MG63 (cell line): ENCODE data around the gene SAP30. TPM values are rescaled to one million over a fixed set of nuclear protein-coding genes. Genes with fewer than 3 reads are reported as not detected.

Experiments used
- DNase-seq: peaks from one replicate; pipeline ENCODE4 v3.0.0-alpha.2; 2020
- H3K27me3 ChIP-seq: fragments of 250-450 bp; sonication (Bioruptor Pico); 2 replicates; pipeline ENCODE4 v1.5.1; 2020; ENCODE audit warnings: mild to moderate bottlenecking, moderate library complexity
- H3K36me3 ChIP-seq: fragments of 250-450 bp; sonication (Bioruptor Pico); 2 replicates; pipeline ENCODE4 v1.5.1; 2020; ENCODE audit warnings: mild to moderate bottlenecking, moderate library complexity
- H3K4me3 ChIP-seq: fragments of 250-450 bp; sonication (Bioruptor Pico); 2 replicates; pipeline ENCODE4 v1.5.1; 2020; ENCODE audit warnings: mild to moderate bottlenecking, moderate library complexity
- H3K9me3 ChIP-seq: fragments of 250-450 bp; sonication (Bioruptor Pico); 2 replicates; pipeline ENCODE4 v1.5.1; 2020; ENCODE audit warnings: mild to moderate bottlenecking, moderate library complexity
- total RNA-seq: library from RNA; depleted of rRNA; stranded (reverse); fragments of >200 nt; shearing (Covaris generic); gene quantifications from 2 replicates; pipeline ENCODE4 v1.2.3, GENCODE V29; 2014; ENCODE audit warnings: low replicate concordance; rRNA removed

Gene SAP30
- 47.2 and 62.0 TPM in 2 replicates for total RNA-seq

DNA sequence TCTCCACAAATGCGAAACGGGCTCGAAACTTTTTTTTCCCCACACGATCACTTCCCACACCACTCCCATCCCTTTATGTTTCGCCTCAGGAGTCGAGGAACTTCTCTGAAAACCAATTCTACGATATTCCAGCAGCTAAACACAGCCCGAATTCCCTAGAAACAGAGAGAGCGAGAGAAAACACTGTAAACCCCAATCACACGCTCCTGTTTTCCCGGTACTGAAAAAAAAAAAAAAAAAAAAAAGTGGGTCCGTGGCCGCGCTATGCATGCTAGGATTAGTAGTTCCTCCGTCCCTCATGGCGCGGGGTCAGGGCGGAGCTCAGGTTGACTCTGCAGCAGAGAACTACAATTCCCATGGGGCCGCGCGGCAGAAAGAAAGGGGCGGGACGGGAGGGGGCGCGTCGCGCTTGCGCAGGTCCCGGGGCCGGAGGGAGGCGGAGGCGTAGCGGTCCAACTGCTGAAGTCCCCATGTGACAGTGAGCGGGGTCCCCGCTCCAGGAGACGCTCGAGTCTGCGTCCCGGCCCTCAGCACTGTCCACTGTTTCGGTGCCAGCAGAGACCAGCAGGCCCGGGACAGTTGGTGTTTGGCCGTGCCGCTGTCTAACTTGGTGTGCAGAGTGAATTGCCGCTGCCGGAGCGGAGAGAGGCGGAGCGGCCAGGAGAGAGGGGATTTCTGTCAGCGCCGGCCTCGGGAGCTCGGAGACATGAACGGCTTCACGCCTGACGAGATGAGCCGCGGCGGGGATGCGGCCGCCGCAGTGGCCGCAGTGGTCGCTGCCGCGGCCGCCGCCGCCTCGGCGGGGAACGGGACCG, at the start of gene SAP30:
TSS of gene SAP30 (plus strand) at position 478 of the 815 bp plus-strand sequence. CDS start at position 707, 229 bp downstream.
- peak; percentile 98 for DNase-seq
- Histone ChIP-seq H3K36me3 (peaks cover 15% of the 10 kb centered on the region), H3K9me3 (no peaks in the 10 kb centered on the region), H3K27me3 (no peaks in the 10 kb centered on the region), H3K4me3 (peak within 1 kb of the TSS; percentile 89)

GRCh38 chr4:173325007-173325736, 45.6 kb upstream of the SAP30 start:
- no peak for DNase-seq
- H3K4me3 ChIP-seq, result no peak overlapping the region
- no peaks in the 10 kb centered on the region for H3K27me3 ChIP-seq
- no peaks in the 10 kb centered on the region for H3K9me3 ChIP-seq
- H3K36me3 ChIP-seq, result peaks cover 40% of the 10 kb centered on the region

DNA sequence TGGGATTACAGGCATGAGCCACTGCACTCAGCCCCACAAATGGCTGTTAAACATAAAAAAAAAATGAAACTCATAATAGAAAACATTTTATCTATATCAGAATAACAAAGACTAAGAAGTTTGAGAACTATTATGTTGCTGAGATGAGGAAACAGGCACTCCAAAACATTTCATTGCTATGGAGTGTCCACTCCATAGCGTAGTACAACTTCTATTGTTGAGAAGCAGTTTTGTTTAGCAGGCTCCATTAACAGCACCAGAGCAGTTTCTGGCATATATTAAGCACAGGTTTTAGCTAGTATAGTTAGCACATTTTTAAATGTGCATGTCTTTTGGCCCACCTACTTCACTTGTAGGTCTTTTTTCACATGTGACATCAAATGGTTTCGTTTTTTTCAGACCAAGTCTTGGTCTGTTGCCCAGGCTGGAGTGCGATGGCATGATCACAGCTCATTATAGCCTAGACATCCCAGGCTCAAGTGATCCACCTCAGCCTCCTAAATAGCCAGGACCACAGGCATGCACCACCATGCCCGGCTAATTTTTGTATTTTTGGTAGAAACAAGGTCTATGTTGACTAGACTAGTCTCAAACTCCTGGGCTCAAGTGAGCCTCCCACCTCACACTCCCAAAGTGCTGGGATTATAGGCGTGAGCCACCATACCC, 42.4 kb upstream of the SAP30 start:
- no peaks in the 10 kb centered on the region for H3K9me3 ChIP-seq
- peak; percentile 9 for DNase-seq
- H3K27me3 ChIP-seq, result no peaks in the 10 kb centered on the region
- H3K4me3 ChIP-seq, result no peak overlapping the region
- H3K36me3 ChIP-seq, result peaks cover 68% of the 10 kb centered on the region

DNA sequence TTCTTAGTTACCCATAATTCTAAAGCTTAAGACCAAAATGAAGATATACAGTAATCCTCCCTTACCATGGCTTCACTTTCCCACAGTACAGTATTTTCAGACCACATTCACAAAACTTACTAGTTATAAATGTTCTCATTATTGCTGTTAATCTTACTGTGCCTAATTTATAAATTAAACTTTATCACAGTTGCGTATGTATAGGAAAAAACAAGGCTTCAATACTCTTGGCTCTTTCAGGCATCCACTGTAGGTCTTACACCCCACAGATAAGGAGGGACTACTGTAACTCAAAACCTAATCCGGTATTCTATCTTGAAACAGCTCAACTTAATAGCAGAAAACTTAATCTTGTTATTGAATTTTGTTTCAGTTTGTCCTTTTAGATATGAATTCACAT, 40.2 kb upstream of the SAP30 start:
- H3K9me3 ChIP-seq, result no peaks in the 10 kb centered on the region
- no peaks in the 10 kb centered on the region for H3K27me3 ChIP-seq
- DNase-seq, result no peak
- H3K4me3 ChIP-seq, result no peak overlapping the region
- peaks cover 70% of the 10 kb centered on the region for H3K36me3 ChIP-seq

GRCh38 chr4:173332021-173332487, 38.7 kb upstream of the SAP30 start:
- Histone ChIP-seq H3K36me3 (peaks cover 59% of the 10 kb centered on the region), H3K4me3 (peak overlapping the region; percentile 97), H3K27me3 (no peaks in the 10 kb centered on the region), H3K9me3 (no peaks in the 10 kb centered on the region)
- DNase-seq, result peak; percentile 9

- peaks cover 55% of the 10 kb centered on the region for H3K36me3 ChIP-seq
- no peak for DNase-seq
- peak overlapping the region; percentile 97 for H3K4me3 ChIP-seq
- H3K9me3 ChIP-seq, result no peaks in the 10 kb centered on the region
- no peaks in the 10 kb centered on the region for H3K27me3 ChIP-seq
Measured at GRCh38 chr4:173332963-173333657, 37.6 kb upstream of the SAP30 start.

DNA sequence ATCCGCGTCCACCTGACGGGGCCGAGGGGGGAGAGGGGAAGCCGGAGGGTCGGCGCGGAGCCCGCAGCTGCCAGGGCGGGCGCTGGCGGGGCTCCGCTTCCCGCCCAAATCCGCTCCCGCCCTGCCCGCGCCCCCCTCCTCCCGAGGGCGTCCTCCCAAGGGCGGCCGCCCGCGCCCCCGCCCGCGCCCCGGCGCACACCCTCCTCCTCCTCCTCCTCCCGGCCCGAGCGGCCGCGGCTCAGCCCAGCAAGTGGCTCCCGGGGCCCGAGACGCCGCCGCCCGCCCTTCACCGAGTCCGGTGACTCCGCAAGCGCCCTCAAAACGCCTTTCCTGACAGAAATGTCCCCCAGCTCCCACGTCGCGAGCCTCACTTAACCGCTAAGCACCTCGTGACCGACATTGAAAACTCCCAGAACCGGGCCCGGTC, 37.1 kb upstream of the SAP30 start:
- Histone ChIP-seq H3K27me3 (no peaks in the 10 kb centered on the region), H3K9me3 (no peaks in the 10 kb centered on the region)
- DNase-seq, result peak; percentile 73

DNA sequence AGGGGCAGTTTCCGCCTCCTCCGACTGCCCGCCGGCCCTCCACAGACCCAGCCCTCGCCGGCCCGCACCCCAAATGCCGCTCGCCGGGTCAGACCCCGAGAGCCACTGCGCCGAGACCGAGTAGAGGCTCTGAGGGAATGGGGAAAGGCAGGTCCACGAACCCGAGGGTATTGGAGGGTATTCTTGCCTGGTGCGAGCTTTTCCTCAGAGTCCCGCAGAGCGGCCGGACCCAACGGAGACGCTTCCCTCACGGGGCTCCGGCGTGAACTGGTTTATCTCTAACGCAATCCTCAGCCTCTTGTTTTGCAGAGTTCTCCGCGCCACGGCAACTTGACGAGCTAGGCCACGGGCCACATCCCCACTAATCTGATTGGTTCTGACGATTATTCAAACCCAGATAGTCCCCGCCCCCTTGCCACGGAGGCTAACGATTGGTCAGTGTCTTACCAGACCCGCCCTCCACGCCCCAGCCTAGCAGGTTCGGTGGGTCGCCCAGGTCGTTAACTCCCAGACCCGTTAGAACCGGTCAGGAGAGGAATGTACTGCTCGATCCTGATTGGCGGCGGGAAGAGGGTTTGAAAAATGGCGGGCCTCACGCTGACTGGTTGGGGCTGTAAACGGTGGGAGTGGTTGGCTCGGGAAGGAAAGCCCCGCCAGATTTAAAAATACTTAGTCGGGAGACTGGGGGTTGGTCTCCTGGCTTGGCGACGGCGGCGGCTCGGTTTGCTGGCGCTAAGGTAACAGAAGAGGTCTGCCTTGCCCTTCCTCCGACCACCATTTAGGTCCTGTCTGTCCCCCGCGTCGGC, 36.5 kb upstream of the SAP30 start, which contains the start of gene HMGB2:
TSS of gene HMGB2 (minus strand) at position 274 of the 806 bp plus-strand sequence. CDS start 709 bp downstream, outside the sequence.
- no peaks in the 10 kb centered on the region for H3K9me3 ChIP-seq
- no peaks in the 10 kb centered on the region for H3K27me3 ChIP-seq
- DNase-seq, result peak; percentile 100
- peak within 1 kb of the TSS; percentile 97 for H3K4me3 ChIP-seq
- H3K36me3 ChIP-seq, result peaks cover 44% of the 10 kb centered on the region

More for the DNA sequence above, 37.1 kb upstream of the SAP30 start:
- peaks cover 50% of the 10 kb centered on the region for H3K36me3 ChIP-seq
- peak overlapping the region; percentile 97 for H3K4me3 ChIP-seq

GRCh38 chr4:173334891-173335752, 35.6 kb upstream of the SAP30 start:
- Histone ChIP-seq H3K4me3 (peak overlapping the region; percentile 97), H3K36me3 (peaks cover 36% of the 10 kb centered on the region), H3K27me3 (no peaks in the 10 kb centered on the region), H3K9me3 (no peaks in the 10 kb centered on the region)
- peak; percentile 89 for DNase-seq

- Histone ChIP-seq H3K4me3 (no peak overlapping the region), H3K9me3 (no peaks in the 10 kb centered on the region), H3K36me3 (peaks cover 14% of the 10 kb centered on the region), H3K27me3 (no peaks in the 10 kb centered on the region)
- DNase-seq, result no peak
Measured at GRCh38 chr4:173337463-173337862, 33.3 kb upstream of the SAP30 start.

DNA sequence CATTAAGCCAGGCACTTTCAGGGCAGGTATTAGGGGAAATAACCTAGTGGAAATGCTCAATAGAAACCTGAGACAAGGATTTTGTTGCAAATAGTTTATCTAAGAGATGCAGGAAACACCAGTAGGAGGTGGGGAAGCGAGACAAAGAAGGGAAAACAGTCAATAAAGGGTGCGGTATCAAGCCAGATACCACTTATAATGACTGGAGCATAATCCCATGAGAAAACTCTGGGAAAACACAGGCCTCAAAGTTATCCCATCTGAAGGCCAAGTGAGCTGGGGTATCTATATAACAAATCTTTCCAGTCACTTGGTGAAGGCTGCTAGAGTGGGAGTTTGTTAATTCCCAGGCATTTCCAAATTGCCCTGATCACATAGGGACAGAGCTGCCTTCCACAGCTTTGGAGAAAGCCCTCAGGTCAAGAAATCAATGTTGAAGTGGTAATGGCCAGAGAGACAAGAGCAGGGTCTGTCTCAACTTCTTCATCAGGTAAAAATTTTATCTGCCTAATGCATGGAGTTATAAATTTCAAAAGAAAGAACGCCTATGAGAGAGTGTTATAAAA, 26.8 kb upstream of the SAP30 start:
- H3K9me3 ChIP-seq, result peaks cover 6% of the 10 kb centered on the region
- no peak overlapping the region for H3K4me3 ChIP-seq
- H3K27me3 ChIP-seq, result no peaks in the 10 kb centered on the region
- no peak for DNase-seq
- H3K36me3 ChIP-seq, result no peaks in the 10 kb centered on the region

GRCh38 chr4:173345648-173346047, 25.1 kb upstream of the SAP30 start:
- Histone ChIP-seq H3K9me3 (peaks cover 9% of the 10 kb centered on the region), H3K27me3 (no peaks in the 10 kb centered on the region), H3K4me3 (peak overlapping the region; percentile 10), H3K36me3 (no peaks in the 10 kb centered on the region)
- no peak for DNase-seq

GRCh38 chr4:173346074-173346473, 24.7 kb upstream of the SAP30 start:
- Histone ChIP-seq H3K36me3 (no peaks in the 10 kb centered on the region), H3K9me3 (peaks cover 9% of the 10 kb centered on the region), H3K4me3 (peak overlapping the region; percentile 10), H3K27me3 (no peaks in the 10 kb centered on the region)
- DNase-seq, result peak; percentile 74

- H3K4me3 ChIP-seq, result no peak overlapping the region
- no peaks in the 10 kb centered on the region for H3K36me3 ChIP-seq
- no peak for DNase-seq
- H3K27me3 ChIP-seq, result no peaks in the 10 kb centered on the region
- H3K9me3 ChIP-seq, result peaks cover 9% of the 10 kb centered on the region
Measured at GRCh38 chr4:173347467-173347866, 23.3 kb upstream of the SAP30 start.
